A673 (cell line): Measurements from ENCODE around the gene ZNF518B.

Experiments
- CTCF ChIP-seq: fragments of 300-800, 200-600 bp; sonication (generic); conservative IDR thresholded peaks from 2 replicates; pipeline ENCODE4 v1.5.1; 2017; ENCODE audit warnings: low read depth, mild to moderate bottlenecking, antibody characterized with exemption, low read length, moderate library complexity, mixed read lengths
- EZH2 ChIP-seq: fragments of 200-600 bp; sonication (generic); IDR thresholded peaks from 2 replicates; pipeline ENCODE4 v1.6.1; 2017; ENCODE audit warnings: borderline replicate concordance, low read depth, mild to moderate bottlenecking, mixed read lengths, antibody characterized with exemption, low read length; ENCODE audit not compliant: poor library complexity, severe bottlenecking

GRCh38 chr4:10460313-10461047 is 3.3 kb upstream of the ZNF518B start:
- TF ChIP-seq CTCF, result no peak
- no peak for TF ChIP-seq EZH2
